Muscle layer of colon (tissue), 2 donors: Measurements from ENCODE around the gene VAT1L.

Experiments
- H3K27ac ChIP-seq: one replicate; pipeline ENCODE4 v1.7.0; 2013; ENCODE audit warnings: low read depth, mild to moderate bottlenecking, low read length, moderate library complexity
- H3K27me3 ChIP-seq, 2 donors: one replicate each; pipeline ENCODE4 v1.7.0; 2013; ENCODE audit warnings: low read length in 2 of 2, mild to moderate bottlenecking in 2 of 2; ENCODE audit not compliant: insufficient read depth in 2 of 2, control insufficient read depth in 1 of 2
- H3K36me3 ChIP-seq: one replicate; pipeline ENCODE4 v1.7.0; 2013; ENCODE audit warnings: mild to moderate bottlenecking, low read length; ENCODE audit not compliant: insufficient read depth
- H3K4me1 ChIP-seq: one replicate; pipeline ENCODE4 v1.7.0; 2013; ENCODE audit warnings: mild to moderate bottlenecking, low read length; ENCODE audit not compliant: insufficient read depth
- H3K4me3 ChIP-seq, 2 donors: one replicate each; pipeline ENCODE4 v1.7.0; 2013; ENCODE audit warnings: low read length in 2 of 2, low read depth in 1 of 2, mild to moderate bottlenecking in 1 of 2, moderate library complexity in 1 of 2
- H3K9ac ChIP-seq: one replicate; pipeline ENCODE4 v1.7.0; 2013; ENCODE audit warnings: low read length
- H3K9me3 ChIP-seq: one replicate; pipeline ENCODE4 v1.7.0; 2013; ENCODE audit warnings: mild to moderate bottlenecking, low read length
- donor health status: abdominal sarcoma.
- donor health status: Adenocarcinoma of cecum.

VAT1L gene

GRCh38 chr16:77967054-77967904 is 178.9 kb downstream of the VAT1L start:
- no peaks in the 10 kb centered on the region for H3K4me1 ChIP-seq
- no peaks in the 10 kb centered on the region for H3K36me3 ChIP-seq
- H3K9ac ChIP-seq, result no peak overlapping the region
- no peak overlapping the region for H3K4me3 ChIP-seq
- H3K27me3 ChIP-seq, result no peaks in the 10 kb centered on the region
- no peak overlapping the region for H3K27ac ChIP-seq
- H3K9me3 ChIP-seq, result no peaks in the 10 kb centered on the region

- H3K4me3 ChIP-seq, result no peak overlapping the region
- H3K9ac ChIP-seq, result no peak overlapping the region
- no peaks in the 10 kb centered on the region for H3K4me1 ChIP-seq
- no peaks in the 10 kb centered on the region for H3K36me3 ChIP-seq
- H3K27ac ChIP-seq, result no peak overlapping the region
- no peaks in the 10 kb centered on the region for H3K27me3 ChIP-seq
- no peaks in the 10 kb centered on the region for H3K9me3 ChIP-seq
Measured at GRCh38 chr16:77969861-77970260, 181.5 kb downstream of the VAT1L start.

GRCh38 chr16:77970371-77970770 is 182.0 kb downstream of the VAT1L start:
- Histone ChIP-seq H3K9me3 (no peaks in the 10 kb centered on the region), H3K4me1 (no peaks in the 10 kb centered on the region), H3K27me3 (no peaks in the 10 kb centered on the region), H3K27ac (no peak overlapping the region), H3K9ac (no peak overlapping the region), H3K36me3 (no peaks in the 10 kb centered on the region), H3K4me3 (no peak overlapping the region)

GRCh38 chr16:77971306-77972061 is 183.1 kb downstream of the VAT1L start:
- H3K27ac ChIP-seq, result no peak overlapping the region
- H3K9ac ChIP-seq, result no peak overlapping the region
- no peaks in the 10 kb centered on the region for H3K9me3 ChIP-seq
- H3K4me3 ChIP-seq, result no peak overlapping the region
- H3K4me1 ChIP-seq, result no peaks in the 10 kb centered on the region
- no peaks in the 10 kb centered on the region for H3K36me3 ChIP-seq
- no peaks in the 10 kb centered on the region for H3K27me3 ChIP-seq

GRCh38 chr16:77972062-77972392 is 183.7 kb downstream of the VAT1L start:
- Histone ChIP-seq H3K27ac (no peak overlapping the region), H3K9ac (no peak overlapping the region), H3K4me3 (no peak overlapping the region), H3K4me1 (no peaks in the 10 kb centered on the region), H3K27me3 (no peaks in the 10 kb centered on the region), H3K9me3 (no peaks in the 10 kb centered on the region), H3K36me3 (no peaks in the 10 kb centered on the region)

- Histone ChIP-seq H3K9me3 (no peaks in the 10 kb centered on the region), H3K27me3 (no peaks in the 10 kb centered on the region), H3K27ac (no peak overlapping the region), H3K9ac (no peak overlapping the region), H3K4me3 (no peak overlapping the region), H3K4me1 (no peaks in the 10 kb centered on the region), H3K36me3 (no peaks in the 10 kb centered on the region)
Measured at GRCh38 chr16:77974883-77975282, 186.5 kb downstream of the VAT1L start.

- Histone ChIP-seq H3K9me3 (no peaks in the 10 kb centered on the region), H3K36me3 (no peaks in the 10 kb centered on the region), H3K27ac (no peak overlapping the region), H3K9ac (no peak overlapping the region), H3K4me3 (no peak overlapping the region), H3K27me3 (no peaks in the 10 kb centered on the region), H3K4me1 (no peaks in the 10 kb centered on the region)
Measured at GRCh38 chr16:77975942-77976341, 187.6 kb downstream of the VAT1L start.

- Histone ChIP-seq H3K27me3 (no peaks in the 10 kb centered on the region), H3K9ac (no peak overlapping the region), H3K4me3 (no peak overlapping the region), H3K36me3 (no peaks in the 10 kb centered on the region), H3K27ac (no peak overlapping the region), H3K4me1 (no peaks in the 10 kb centered on the region), H3K9me3 (no peaks in the 10 kb centered on the region)
Measured at GRCh38 chr16:77977339-77977738, 189.0 kb downstream of the VAT1L start.

- H3K9ac ChIP-seq, result no peak overlapping the region
- peaks cover 15% of the 10 kb centered on the region for H3K4me1 ChIP-seq
- H3K27me3 ChIP-seq, result no peaks in the 10 kb centered on the region
- no peaks in the 10 kb centered on the region for H3K36me3 ChIP-seq
- H3K9me3 ChIP-seq, result no peaks in the 10 kb centered on the region
- no peak overlapping the region for H3K4me3 ChIP-seq
- H3K27ac ChIP-seq, result no peak overlapping the region
Measured at GRCh38 chr16:77985111-77985510, 196.7 kb downstream of the VAT1L start.

GRCh38 chr16:77986011-77986740 is 197.8 kb downstream of the VAT1L start:
- H3K36me3 ChIP-seq, result no peaks in the 10 kb centered on the region
- H3K4me3 ChIP-seq, result no peak overlapping the region
- H3K9me3 ChIP-seq, result no peaks in the 10 kb centered on the region
- no peak overlapping the region for H3K27ac ChIP-seq
- peaks cover 15% of the 10 kb centered on the region for H3K4me1 ChIP-seq
- no peak overlapping the region for H3K9ac ChIP-seq
- no peaks in the 10 kb centered on the region for H3K27me3 ChIP-seq

- Histone ChIP-seq H3K9me3 (no peaks in the 10 kb centered on the region), H3K4me1 (peaks cover 21% of the 10 kb centered on the region), H3K27me3 (no peaks in the 10 kb centered on the region), H3K9ac (no peak overlapping the region), H3K4me3 (no peak overlapping the region), H3K36me3 (no peaks in the 10 kb centered on the region), H3K27ac (no peak overlapping the region)
Measured at GRCh38 chr16:77987810-77988209, 199.4 kb downstream of the VAT1L start.
